K562 (cell line): ENCODE results near the gene OPN1LW. TPM values are rescaled to one million over a fixed set of nuclear protein-coding genes. Genes with fewer than 3 reads are reported as not detected.
"Not testable (repeated sequence)": the region's sequence is repeated elsewhere in the genome, so short reads cannot be mapped to it uniquely, and the experiment has no call there.

Experiments
- ATAC-seq: fragments of 200-7000 bp; cut with Tn5 transposase; 3 replicates; pipeline ENCODE4 v1.9.1; 2020; ENCODE audit warnings: moderate library complexity
- BruUV-seq: library from RNA; stranded (reverse); fragments of 400-500 nt; replicated peaks from 2 replicates; lab custom pipeline; 2021; lab: Mats Ljungman, UMichigan
- CTCF ChIA-PET: fragments of 300-600 bp; formaldehyde crosslinking; extraction: SDS; loops from one replicate; lab custom pipeline; 2021; ENCODE audit warnings: low intra/inter-chr PET ratio; lab: Yijun Ruan, JAX
- POLR2A ChIA-PET: fragments of 300-600, 350-650 bp; sonication (Branson Sonifier 250); formaldehyde crosslinking; extraction: SDS; loops from one replicate; lab custom pipeline; 2021; ENCODE audit warnings: antibody characterized with exemption, inconsistent platforms; lab: Yijun Ruan, JAX
- DNase-seq, 4 experiments: peaks; one replicate each; pipeline versions ENCODE4 v3.0.0 to v3.0.0-alpha.2; 2011 to 2018; ENCODE audit warnings: low spot score in 3 of 4, mixed read lengths in 3 of 4; ENCODE audit errors: extremely low read depth in 1 of 4
- FAIRE-seq: peaks from 2 replicates; lab custom pipeline; 2011; peaks lifted over from hg19 to GRCh38; lab: Jason Lieb, UNC
- H2AFZ ChIP-seq: 2 replicates; pipeline ENCODE4 v1.6.0; 2011; ENCODE audit warnings: low read depth, low read length, control low read depth, inconsistent platforms
- H3K27ac ChIP-seq: fragments of 200-600 bp; 3 replicates; pipeline ENCODE4 v1.8.0; 2011; ENCODE audit warnings: low read depth, mild to moderate bottlenecking, control low read depth, inconsistent platforms, low read length, moderate library complexity, mixed read lengths; ENCODE audit errors: extremely low read depth
- H3K27me3 ChIP-seq, 2 experiments: fragments of 300-600 bp in 1 of 2; 2 replicates in 1 of 2; 3 replicates in 1 of 2; pipeline versions ENCODE4 v1.6.0 to v1.8.0; 2011; ENCODE audit warnings: inconsistent platforms in 2 of 2, low read length in 2 of 2, mild to moderate bottlenecking in 1 of 2, mixed read lengths in 1 of 2, moderate library complexity in 1 of 2; ENCODE audit not compliant: control insufficient read depth in 2 of 2, insufficient read depth in 2 of 2
- H3K36me3 ChIP-seq: fragments of 300-600 bp; 3 replicates; pipeline ENCODE4 v1.8.0; 2011; ENCODE audit warnings: mild to moderate bottlenecking, low read length, inconsistent platforms; ENCODE audit not compliant: control insufficient read depth, insufficient read depth
- H3K4me1 ChIP-seq, 2 experiments: fragments of 200-600 bp in 1 of 2; replicated peaks in 1 of 2; 2 replicates in 1 of 2; 3 replicates in 1 of 2; pipeline versions ENCODE4 v1.5.1 to v1.8.0; 2011; ENCODE audit warnings: inconsistent platforms in 2 of 2, low read length in 2 of 2, mild to moderate bottlenecking in 1 of 2, mixed read lengths in 1 of 2, moderate library complexity in 1 of 2; ENCODE audit not compliant: control insufficient read depth in 2 of 2, insufficient read depth in 2 of 2
- H3K4me2 ChIP-seq: 2 replicates; pipeline ENCODE4 v1.6.1; 2011; ENCODE audit warnings: low read length, control low read depth, inconsistent platforms, mixed read lengths; ENCODE audit not compliant: insufficient read depth
- H3K4me3 ChIP-seq: fragments of 200-600 bp; sonication (generic), shearing (Covaris generic); 2 replicates; pipeline ENCODE4 v1.5.1; 2016; ENCODE audit warnings: control low read depth, inconsistent platforms
- H3K79me2 ChIP-seq: fragments of 200-600 bp; 3 replicates; pipeline ENCODE4 v1.8.0; 2011; ENCODE audit warnings: low read length, inconsistent platforms; ENCODE audit not compliant: control insufficient read depth, insufficient read depth
- H3K9ac ChIP-seq, 2 experiments: 2 replicates each; pipeline versions ENCODE4 v1.6.0 to v1.6.1; 2011; ENCODE audit warnings: low read depth in 2 of 2, low read length in 2 of 2, control low read depth in 1 of 2, inconsistent platforms in 1 of 2, mild to moderate bottlenecking in 1 of 2, mixed read lengths in 1 of 2; ENCODE audit not compliant: insufficient read depth in 1 of 2
- H3K9me1 ChIP-seq: one replicate; pipeline ENCODE4 v1.6.0; 2011; ENCODE audit warnings: inconsistent platforms, mild to moderate bottlenecking, low read length, moderate library complexity; ENCODE audit not compliant: control insufficient read depth, insufficient read depth
- H3K9me3 ChIP-seq: replicated peaks from 2 replicates; pipeline ENCODE4 v1.5.1; 2011; ENCODE audit warnings: low read depth, low read length, inconsistent platforms; ENCODE audit not compliant: control insufficient read depth, insufficient read depth
- H4K20me1 ChIP-seq: replicated peaks from 2 replicates; pipeline ENCODE4 v1.6.1; 2011; ENCODE audit warnings: low read length, inconsistent platforms, mixed read lengths; ENCODE audit not compliant: control insufficient read depth, insufficient read depth
- WGBS: fragments of 100-300 bp; shearing (Covaris generic); methylation state at CpG from one replicate; pipeline ENCODE4 v1.1.6; 2016; ENCODE audit warnings: low coverage, mixed read lengths; ENCODE audit not compliant: insufficient coverage; ENCODE audit errors: missing lambda C conversion rate; 5-methylcytosine and 5-hydroxymethylcytosine counted together
- in situ Hi-C: fragments of 300-500 bp; cut with MboI; formaldehyde crosslinking; loops from 4 replicates; pipeline ENCODE4 v1.15.0; 2018; ENCODE audit warnings: inconsistent platforms, mixed read lengths
- intact Hi-C: fragments of 100-400 bp; cut with micrococcal nuclease; formaldehyde crosslinking; loops from 2 replicates; pipeline ENCODE4 v1.14.2; 2022
- polyA plus RNA-seq, 8 experiments: library from polyadenylated mRNA; depleted of rRNA in 4 of 8; stranded (reverse) in 5 of 8; unstranded in 3 of 8; fragments of >200 nt; fragmentation: Nextera tagmentation in 2 of 8; fragmentation: Illumina TruSeq in 1 of 8; extraction: Ambion mirVana in 2 of 8; extraction: Trizol in 1 of 8; gene quantifications; 2 replicates each; pipeline versions ENCODE4 v1.2.1 to v1.2.3, GENCODE V29; 2011 to 2014; ENCODE audit warnings: inconsistent platforms in 1 of 8, missing spikeins in 1 of 8
- total RNA-seq, 7 experiments: library from RNA; depleted of rRNA in 6 of 7; stranded (reverse); fragments of >200 nt in 6 of 7; fragmentation: Illumina TruSeq in 2 of 7; extraction: Trizol in 2 of 7; gene quantifications; 2 replicates each; pipeline versions ENCODE4 v1.2.1 to v1.2.3, GENCODE V29; 2011 to 2021; ENCODE audit warnings: low replicate concordance in 1 of 7

Gene OPN1LW
- total and polyA plus RNA-seq, 9 of the 15 experiments (the other 6 are each of a cell fraction or from before 2014, with no cell fraction given), result 0.04 TPM; not detected in 8

DNA sequence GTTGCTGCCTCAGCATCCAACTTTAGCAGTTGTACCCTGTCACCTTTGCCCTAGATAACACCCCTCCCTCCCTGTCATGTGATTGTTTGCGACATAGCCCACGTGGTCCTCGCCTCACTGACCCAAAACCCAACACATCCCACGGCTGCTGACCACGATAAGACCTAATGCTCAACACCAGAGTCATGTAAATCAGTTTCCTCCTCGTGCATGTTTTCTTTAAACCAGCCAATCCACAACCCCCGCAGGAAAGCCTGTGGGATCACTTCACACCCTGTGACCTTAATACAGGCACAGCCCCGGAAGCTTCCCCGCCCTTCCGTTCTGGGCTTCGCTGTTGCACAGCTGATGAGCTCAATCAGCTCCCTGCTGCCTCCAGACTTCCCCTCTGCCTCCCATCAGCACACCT, 28.5 kb downstream of the OPN1LW start:
- CTCF ChIA-PET, H3K4me2 ChIP-seq, H3K4me1 ChIP-seq, intact Hi-C loops, H3K27me3 ChIP-seq, H3K9ac ChIP-seq, H3K36me3 ChIP-seq, DNase-seq, H2AFZ ChIP-seq, POLR2A ChIA-PET, H3K9me3 ChIP-seq, BruUV-seq, H3K27ac ChIP-seq, H4K20me1 ChIP-seq, H3K4me3 ChIP-seq, H3K79me2 ChIP-seq, H3K9me1 ChIP-seq, FAIRE-seq: not testable (repeated sequence)
- in situ Hi-C loops, result loop anchor here (25.0 kb wide), 1 partner anchor 365 kb away; the partner anchor contains the start of genes G6PD and IKBKG
- ATAC-seq, result peak; percentile 98
- no CpG with 5 or more reads among the region's 11 CpGs for WGBS

DNA sequence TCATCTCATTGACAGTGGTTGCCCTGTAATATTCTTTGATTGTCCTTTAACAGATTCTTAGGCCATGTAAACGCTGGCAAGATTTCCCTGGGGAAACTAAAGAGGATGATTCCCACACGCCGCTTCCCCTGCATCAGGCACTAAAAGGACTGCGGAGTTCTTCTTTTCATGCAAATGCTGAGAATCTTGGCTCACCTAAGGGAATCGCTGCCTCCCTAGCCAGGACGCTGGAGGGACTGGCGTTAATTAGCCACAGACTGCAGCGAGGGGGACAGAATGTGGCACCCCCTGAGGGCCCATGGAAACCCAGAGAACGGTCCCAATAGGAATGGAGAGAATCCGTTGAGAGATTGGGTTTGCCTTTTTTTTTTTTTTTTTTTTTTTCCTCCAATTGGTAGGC, 30.3 kb downstream of the OPN1LW start:
- CTCF ChIA-PET, FAIRE-seq, H3K9ac ChIP-seq, H3K27ac ChIP-seq, H3K9me3 ChIP-seq, H3K27me3 ChIP-seq, H4K20me1 ChIP-seq, H3K4me2 ChIP-seq, H3K79me2 ChIP-seq, POLR2A ChIA-PET, H3K36me3 ChIP-seq, H3K4me1 ChIP-seq, H3K9me1 ChIP-seq, ATAC-seq, BruUV-seq, H2AFZ ChIP-seq, intact Hi-C loops, H3K4me3 ChIP-seq, DNase-seq: not testable (repeated sequence)
- in situ Hi-C loops, result loop anchor here (25.0 kb wide), 1 partner anchor 363 kb away; the partner anchor contains the start of genes G6PD and IKBKG
- no CpG with 5 or more reads among the region's 10 CpGs for WGBS

DNA sequence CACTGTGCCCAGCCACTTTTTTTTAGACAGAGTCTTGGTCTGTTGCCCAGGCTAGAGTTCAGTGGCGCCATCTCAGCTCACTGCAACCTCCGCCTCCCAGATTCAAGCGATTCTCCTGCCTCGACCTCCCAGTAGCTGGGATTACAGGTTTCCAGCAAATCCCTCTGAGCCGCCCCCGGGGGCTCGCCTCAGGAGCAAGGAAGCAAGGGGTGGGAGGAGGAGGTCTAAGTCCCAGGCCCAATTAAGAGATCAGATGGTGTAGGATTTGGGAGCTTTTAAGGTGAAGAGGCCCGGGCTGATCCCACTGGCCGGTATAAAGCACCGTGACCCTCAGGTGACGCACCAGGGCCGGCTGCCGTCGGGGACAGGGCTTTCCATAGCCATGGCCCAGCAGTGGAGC, 38.3 kb downstream of the OPN1LW start, which contains the start of gene OPN1MW:
OPN1MW (plus strand) TSS at position 301 of the 400 bp plus-strand sequence; CDS start at position 383, 82 bp downstream.
- H3K4me3 ChIP-seq, result not testable (repeated sequence)

DNA sequence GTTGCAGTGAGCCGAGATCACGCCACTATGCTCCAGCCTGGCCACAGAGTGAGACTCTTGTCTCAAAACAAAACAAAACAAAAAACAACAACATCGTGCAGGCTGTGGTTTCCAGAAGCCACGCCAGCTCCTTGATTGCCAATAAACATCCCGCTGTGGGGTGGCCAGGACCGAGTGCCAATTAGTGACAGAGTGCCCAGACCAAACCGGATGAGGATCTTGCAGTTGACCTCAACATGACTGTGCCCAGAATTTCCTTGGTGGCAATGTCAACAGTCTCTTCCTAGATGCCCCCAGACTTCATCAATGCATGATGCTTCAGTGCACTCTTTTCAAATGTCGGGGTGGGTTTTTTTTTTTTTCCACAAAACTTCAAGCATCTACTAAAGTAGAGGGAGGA, 39.8 kb downstream of the OPN1LW start:
- H3K27me3 ChIP-seq, H3K27ac ChIP-seq, ATAC-seq, FAIRE-seq, CTCF ChIA-PET, H3K4me1 ChIP-seq, DNase-seq, in situ Hi-C loops, H3K4me2 ChIP-seq, H3K4me3 ChIP-seq, H3K9me1 ChIP-seq, H3K36me3 ChIP-seq, H2AFZ ChIP-seq, H4K20me1 ChIP-seq, POLR2A ChIA-PET, H3K9me3 ChIP-seq, H3K9ac ChIP-seq, BruUV-seq, intact Hi-C loops, H3K79me2 ChIP-seq: not testable (repeated sequence)
- no CpG with 5 or more reads among the region's 8 CpGs for WGBS

More for the DNA sequence above, 38.3 kb downstream of the OPN1LW start, which contains the start of gene OPN1MW:
- CTCF ChIA-PET, H3K4me2 ChIP-seq, H3K27ac ChIP-seq, H3K4me1 ChIP-seq, H3K79me2 ChIP-seq, H3K9ac ChIP-seq, H2AFZ ChIP-seq, BruUV-seq, DNase-seq, H3K9me1 ChIP-seq, H4K20me1 ChIP-seq, ATAC-seq, H3K36me3 ChIP-seq, POLR2A ChIA-PET, in situ Hi-C loops, intact Hi-C loops, H3K27me3 ChIP-seq, H3K9me3 ChIP-seq, FAIRE-seq: not testable (repeated sequence)
- no CpG with 5 or more reads among the region's 14 CpGs for WGBS
